Measurements from ENCODE around the gene ULK2. TPM values are rescaled to one million over a fixed set of nuclear protein-coding genes. Genes with fewer than 3 reads are reported as not detected.

Gene ULK2
- total RNA-seq, 3 donors from 2014 or later (not counting 1 experiment from before 2014, with no cell fraction given): 13.7 to 20.6 (median 19.2) TPM

DNA sequence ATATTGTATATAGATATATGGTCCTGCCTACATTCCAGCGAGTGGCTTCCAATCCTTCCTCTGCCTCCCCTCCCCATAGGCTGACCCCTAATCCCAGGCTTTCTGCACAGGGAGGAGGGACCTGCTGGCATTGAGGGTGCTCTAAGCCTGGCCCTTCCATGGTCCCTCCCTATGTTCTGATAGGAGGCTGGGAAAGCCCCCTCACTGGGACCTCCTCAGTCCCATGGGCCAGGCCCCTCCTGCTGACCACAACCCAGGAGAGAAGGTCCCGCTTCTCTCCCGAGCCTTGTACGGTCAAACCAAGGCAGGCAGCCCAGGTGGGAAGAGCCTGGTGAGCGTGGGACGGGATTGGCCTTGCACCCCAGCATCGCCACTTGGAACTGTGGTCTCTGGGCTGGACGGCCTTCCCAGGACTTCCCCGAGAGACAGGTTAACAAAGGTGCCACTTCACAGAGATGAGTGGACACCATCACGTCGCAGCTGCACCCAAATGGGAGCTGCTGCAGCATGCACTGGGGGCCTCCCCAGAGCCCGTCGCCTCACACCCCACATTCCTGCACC lies 120.5 kb downstream of the ULK2 start:
- H3K27ac Mint-ChIP-seq: no peak overlapping the region
- Histone ChIP-seq H3K4me3 (ENCODE audit: low read length) (no peak overlapping the region), H3K27me3 (ENCODE audit: control insufficient read depth, insufficient read depth, low read length) (no peaks in the 10 kb centered on the region), H3K36me3 (ENCODE audit: control insufficient read depth, insufficient read depth, low read length) (no peaks in the 10 kb centered on the region), H3K27ac (ENCODE audit: low read length) (no peak overlapping the region), H3K4me1 (ENCODE audit: control insufficient read depth, insufficient read depth, low read length) (peaks cover 11% of the 10 kb centered on the region), H3K9me3 (ENCODE audit: control insufficient read depth, insufficient read depth, low read length) (no peaks in the 10 kb centered on the region)
- no peaks in the 10 kb centered on the region for H3K36me3 Mint-ChIP-seq
- intact Hi-C loops (cut with micrococcal nuclease): no loop called here
- H3K9me3 Mint-ChIP-seq: no peaks in the 10 kb centered on the region
- H3K27me3 Mint-ChIP-seq (ENCODE audit: low read depth in 2 of 2): peaks cover 0 to 8% of the 10 kb centered on the region in 2 donors
- TF ChIP-seq, protein P1, sequence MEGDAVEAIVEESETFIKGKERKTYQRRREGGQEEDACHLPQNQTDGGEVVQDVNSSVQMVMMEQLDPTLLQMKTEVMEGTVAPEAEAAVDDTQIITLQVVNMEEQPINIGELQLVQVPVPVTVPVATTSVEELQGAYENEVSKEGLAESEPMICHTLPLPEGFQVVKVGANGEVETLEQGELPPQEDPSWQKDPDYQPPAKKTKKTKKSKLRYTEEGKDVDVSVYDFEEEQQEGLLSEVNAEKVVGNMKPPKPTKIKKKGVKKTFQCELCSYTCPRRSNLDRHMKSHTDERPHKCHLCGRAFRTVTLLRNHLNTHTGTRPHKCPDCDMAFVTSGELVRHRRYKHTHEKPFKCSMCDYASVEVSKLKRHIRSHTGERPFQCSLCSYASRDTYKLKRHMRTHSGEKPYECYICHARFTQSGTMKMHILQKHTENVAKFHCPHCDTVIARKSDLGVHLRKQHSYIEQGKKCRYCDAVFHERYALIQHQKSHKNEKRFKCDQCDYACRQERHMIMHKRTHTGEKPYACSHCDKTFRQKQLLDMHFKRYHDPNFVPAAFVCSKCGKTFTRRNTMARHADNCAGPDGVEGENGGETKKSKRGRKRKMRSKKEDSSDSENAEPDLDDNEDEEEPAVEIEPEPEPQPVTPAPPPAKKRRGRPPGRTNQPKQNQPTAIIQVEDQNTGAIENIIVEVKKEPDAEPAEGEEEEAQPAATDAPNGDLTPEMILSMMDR (IDR thresholded peaks at IDR 0.05): no peak
- DNase-seq (no peak), ATAC-seq (no peak)
- no peak overlapping the region for H3K4me3 Mint-ChIP-seq
- WGBS (ENCODE audit: insufficient coverage): 93% methylated on average over 12 of the region's 13 CpGs
- H3K4me1 Mint-ChIP-seq: peaks cover 0 to 12% of the 10 kb centered on the region in 2 donors

DNA sequence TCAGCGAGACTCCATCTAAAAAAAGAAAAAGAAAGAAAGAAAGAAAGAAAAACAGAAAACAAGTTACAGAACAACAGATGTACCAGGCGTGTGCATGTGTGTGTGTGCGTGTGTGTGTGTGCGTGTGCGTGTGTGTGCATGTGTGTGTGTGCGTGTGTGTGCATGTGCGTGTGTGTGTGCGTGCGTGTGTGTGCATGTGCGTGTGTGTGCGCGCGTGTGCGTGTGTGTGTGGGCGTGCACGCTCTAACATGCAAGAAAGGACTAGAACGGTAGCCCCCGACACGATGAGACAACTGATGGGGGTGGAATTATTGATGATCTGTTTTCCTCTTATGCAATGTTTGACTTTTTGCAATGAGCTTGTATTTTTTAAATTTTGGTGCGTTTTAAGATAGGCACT lies 121.2 kb downstream of the ULK2 start:
- Mint-ChIP-seq H3K9me3 (no peaks in the 10 kb centered on the region), H3K36me3 (no peaks in the 10 kb centered on the region), H3K4me3 (no peak overlapping the region), H3K27ac (no peak overlapping the region), H3K27me3 (ENCODE audit: low read depth in 2 of 2) (peaks cover 0 to 5% of the 10 kb centered on the region in 2 donors), H3K4me1 (peaks cover 0 to 12% of the 10 kb centered on the region in 2 donors)
- 93% methylated on average over 20 of the region's 20 CpGs for WGBS (ENCODE audit: insufficient coverage)
- Histone ChIP-seq H3K27me3 (ENCODE audit: control insufficient read depth, insufficient read depth, low read length) (no peaks in the 10 kb centered on the region), H3K4me1 (ENCODE audit: control insufficient read depth, insufficient read depth, low read length) (peaks cover 11% of the 10 kb centered on the region), H3K4me3 (ENCODE audit: low read length) (no peak overlapping the region), H3K27ac (ENCODE audit: low read length) (no peak overlapping the region), H3K36me3 (ENCODE audit: control insufficient read depth, insufficient read depth, low read length) (no peaks in the 10 kb centered on the region), H3K9me3 (ENCODE audit: control insufficient read depth, insufficient read depth, low read length) (no peaks in the 10 kb centered on the region)
- no peak for ATAC-seq
- TF ChIP-seq, protein P1 (IDR thresholded peaks at IDR 0.05): no peak
- intact Hi-C loops (cut with micrococcal nuclease): no loop called here
- no peak for DNase-seq

DNA sequence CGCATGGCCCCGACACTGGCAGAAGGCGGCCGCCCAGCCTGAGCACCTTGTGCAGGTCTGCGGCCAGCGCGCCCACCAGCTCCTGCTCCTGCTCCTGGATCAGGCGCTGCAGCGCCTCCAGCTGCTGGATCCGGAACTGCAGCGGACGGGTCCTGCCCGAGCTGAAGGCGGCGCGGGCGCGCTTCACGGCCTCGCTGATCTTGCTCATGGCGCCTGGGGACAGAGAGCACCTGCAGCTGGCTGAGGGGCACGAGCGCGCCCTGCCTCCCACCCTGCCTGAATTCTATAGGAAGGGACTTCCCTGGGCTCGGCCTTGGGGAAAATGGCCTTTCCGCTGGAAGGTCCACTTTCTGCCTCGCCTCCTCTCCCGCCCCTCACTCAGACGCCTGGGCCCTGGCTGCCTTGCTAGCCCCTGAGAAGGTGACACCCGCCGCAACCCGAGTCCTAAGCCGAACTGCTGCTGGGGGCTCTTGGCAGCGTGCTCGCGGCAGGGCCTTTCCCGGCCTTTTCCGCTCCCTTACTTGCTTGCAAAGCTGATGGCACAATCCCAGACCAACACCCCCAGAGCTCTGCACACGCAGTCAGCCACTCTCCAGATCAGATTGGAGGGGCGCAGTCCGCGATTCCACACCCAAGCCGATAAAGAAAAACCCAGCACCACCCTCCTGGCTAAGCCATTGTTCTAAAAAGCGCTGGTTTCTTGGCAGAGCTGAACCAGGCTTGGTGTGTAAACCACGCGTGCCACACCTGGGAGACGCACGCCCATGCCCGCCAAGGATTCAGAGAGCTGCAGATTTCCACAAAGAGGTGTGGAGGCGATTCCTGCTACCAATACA lies 122.6 kb downstream of the ULK2 start:
- DNase-seq (peak; percentile 84 to 90), ATAC-seq (peak; percentile 80 to 99 (median 97))
- H3K9me3 Mint-ChIP-seq: no peaks in the 10 kb centered on the region
- peaks cover 0 to 12% of the 10 kb centered on the region in 2 donors for H3K4me1 Mint-ChIP-seq
- peaks cover 11% of the 10 kb centered on the region for H3K4me1 ChIP-seq (ENCODE audit: control insufficient read depth, insufficient read depth, low read length)
- H3K27ac Mint-ChIP-seq: peak overlapping the region in 1 of 2 donors; percentile 36
- TF ChIP-seq, protein P1 (IDR thresholded peaks at IDR 0.05): peak; percentile 92
- H3K36me3 ChIP-seq (ENCODE audit: control insufficient read depth, insufficient read depth, low read length): no peaks in the 10 kb centered on the region
- H3K27me3 ChIP-seq (ENCODE audit: control insufficient read depth, insufficient read depth, low read length): no peaks in the 10 kb centered on the region
- peak overlapping the region; percentile 11 for H3K4me3 ChIP-seq (ENCODE audit: low read length)
- 43% methylated on average over 48 of the region's 50 CpGs for WGBS (ENCODE audit: insufficient coverage)
- no peaks in the 10 kb centered on the region for H3K27me3 Mint-ChIP-seq (ENCODE audit: low read depth in 2 of 2)
- intact Hi-C loops (cut with micrococcal nuclease): no loop called here
- H3K27ac ChIP-seq (ENCODE audit: low read length): no peak overlapping the region
- H3K36me3 Mint-ChIP-seq: no peaks in the 10 kb centered on the region
- H3K9me3 ChIP-seq (ENCODE audit: control insufficient read depth, insufficient read depth, low read length): no peaks in the 10 kb centered on the region
- H3K4me3 Mint-ChIP-seq: peak overlapping the region; percentile 72

Measured in natural killer cell (primary cell).